Neuronal stem cell (in vitro differentiated cells): Measurements from ENCODE around the gene P2RX7.

Source experiments
- DNase-seq: peaks from one replicate; pipeline ENCODE4 v3.0.0-alpha.2; 2013; ENCODE audit warnings: low spot score
- H2AFZ ChIP-seq: one replicate; pipeline ENCODE4 v1.6.1; 2013; ENCODE audit warnings: mild to moderate bottlenecking, low read length, inconsistent platforms
- H2AK5ac ChIP-seq: 2 replicates; pipeline ENCODE4 v1.6.1; 2013; ENCODE audit warnings: low read depth, mild to moderate bottlenecking, inconsistent platforms, low read length, moderate library complexity, mixed read lengths
- H2BK120ac ChIP-seq: 2 replicates; pipeline ENCODE4 v1.6.1; 2013; ENCODE audit warnings: low read depth, mild to moderate bottlenecking, inconsistent platforms, low read length, moderate library complexity, mixed read lengths
- H2BK12ac ChIP-seq: one replicate; pipeline ENCODE4 v1.6.1; 2013; ENCODE audit warnings: low read length, inconsistent platforms
- H2BK15ac ChIP-seq: 2 replicates; pipeline ENCODE4 v1.6.1; 2013; ENCODE audit warnings: mild to moderate bottlenecking, low read length, inconsistent platforms, mixed read lengths
- H2BK5ac ChIP-seq: one replicate; pipeline ENCODE4 v1.6.1; 2013; ENCODE audit warnings: inconsistent platforms, mild to moderate bottlenecking, low read length, moderate library complexity
- H3K14ac ChIP-seq: one replicate; pipeline ENCODE4 v1.6.1; 2013; ENCODE audit warnings: low read length, inconsistent platforms
- H3K18ac ChIP-seq: 2 replicates; pipeline ENCODE4 v1.6.1; 2013; ENCODE audit warnings: low read length, inconsistent platforms
- H3K23ac ChIP-seq: 2 replicates; pipeline ENCODE4 v1.6.1; 2013; ENCODE audit warnings: low read depth, mild to moderate bottlenecking, mixed read lengths, low read length, inconsistent platforms; ENCODE audit not compliant: poor library complexity
- H3K27ac ChIP-seq: replicated peaks from 3 replicates; pipeline ENCODE4 v1.5.1; 2013; ENCODE audit warnings: low read length, inconsistent platforms
- H3K27me3 ChIP-seq, 3 experiments: 2 replicates each; pipeline ENCODE4 v1.6.1; 2013; ENCODE audit warnings: low read length in 3 of 3, mild to moderate bottlenecking in 2 of 3, inconsistent platforms in 1 of 3, low read depth in 1 of 3, mixed read lengths in 1 of 3, moderate library complexity in 1 of 3; ENCODE audit not compliant: control insufficient read depth in 3 of 3, insufficient read depth in 3 of 3
- H3K36me3 ChIP-seq, 2 donors: replicated peaks in 1 of 2; 2 replicates each; pipeline ENCODE4 v1.6.1; 2013; ENCODE audit warnings: low read length in 2 of 2; ENCODE audit not compliant: control insufficient read depth in 2 of 2, insufficient read depth in 2 of 2
- H3K4ac ChIP-seq: 2 replicates; pipeline ENCODE4 v1.6.1; 2013; ENCODE audit warnings: inconsistent platforms, mild to moderate bottlenecking, low read length, moderate library complexity
- H3K4me1 ChIP-seq, 2 donors: 1 replicate in 1 of 2; 2 replicates in 1 of 2; pipeline ENCODE4 v1.6.1; 2013; ENCODE audit warnings: low read length in 2 of 2, low read depth in 1 of 2; ENCODE audit not compliant: control insufficient read depth in 2 of 2, insufficient read depth in 1 of 2
- H3K4me2 ChIP-seq: one replicate; pipeline ENCODE4 v1.6.1; 2013; ENCODE audit warnings: mild to moderate bottlenecking, low read length, inconsistent platforms; ENCODE audit not compliant: insufficient read depth, poor library complexity, severe bottlenecking
- H3K4me3 ChIP-seq, 2 donors: 2 replicates each; pipeline ENCODE4 v1.5.1; 2013; ENCODE audit warnings: low read length in 2 of 2, mild to moderate bottlenecking in 2 of 2, inconsistent platforms in 1 of 2, moderate library complexity in 1 of 2
- H3K79me1 ChIP-seq: one replicate; pipeline ENCODE4 v1.6.1; 2013; ENCODE audit warnings: low read depth, mild to moderate bottlenecking, inconsistent platforms, low read length, moderate library complexity
- H3K9ac ChIP-seq: one replicate; pipeline ENCODE4 v1.6.1; 2013; ENCODE audit warnings: mild to moderate bottlenecking, low read depth, low read length, inconsistent platforms; ENCODE audit not compliant: poor library complexity
- H3K9me3 ChIP-seq, 2 donors: replicated peaks in 1 of 2; 2 replicates each; pipeline versions ENCODE3 to v1.6.1; 2013; ENCODE audit warnings: low read length in 2 of 2, mild to moderate bottlenecking in 2 of 2, inconsistent platforms in 1 of 2, low read depth in 1 of 2, mixed read lengths in 1 of 2, moderate library complexity in 1 of 2; ENCODE audit not compliant: control insufficient read depth in 2 of 2, insufficient read depth in 1 of 2
- H4K8ac ChIP-seq: one replicate; pipeline ENCODE4 v1.6.1; 2013; ENCODE audit warnings: low read depth, mild to moderate bottlenecking, inconsistent platforms, low read length, moderate library complexity
- H4K91ac ChIP-seq: one replicate; pipeline ENCODE4 v1.6.1; 2013; ENCODE audit warnings: low read length, low read depth, mild to moderate bottlenecking, inconsistent platforms; ENCODE audit not compliant: poor library complexity
- WGBS, 2 donors: extraction: QIAGEN DNeasy Blood & Tissue Kit; methylation state at CpG; one replicate each; pipeline ENCODE4 v1.1.7; 2013; ENCODE audit warnings: missing lambda C conversion rate in 2 of 2, mixed read lengths in 1 of 2; ENCODE audit not compliant: insufficient read length in 2 of 2, insufficient replicate concordance in 1 of 2; ENCODE audit errors: extremely low coverage in 2 of 2; 5-methylcytosine and 5-hydroxymethylcytosine counted together

The P2RX7 gene

DNA sequence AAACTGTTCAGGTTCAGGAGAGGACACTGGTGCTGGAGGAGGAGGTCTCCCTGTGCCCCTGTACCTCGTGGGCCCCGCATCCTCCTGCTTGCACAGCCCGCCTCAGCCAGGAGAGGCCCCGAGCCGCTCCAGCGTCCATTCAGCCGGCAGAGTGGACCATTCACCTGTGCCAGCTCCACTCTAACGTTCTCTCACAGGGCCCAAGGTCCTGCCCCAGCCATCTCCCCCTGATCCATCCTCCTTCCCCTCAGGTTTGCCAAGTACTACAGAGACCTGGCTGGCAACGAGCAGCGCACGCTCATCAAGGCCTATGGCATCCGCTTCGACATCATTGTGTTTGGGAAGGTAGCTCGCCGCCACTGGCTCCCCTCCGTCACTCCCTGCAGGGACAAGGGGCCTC is 99.5 kb downstream of the P2RX7 start:
- H3K14ac ChIP-seq = no peak overlapping the region
- no peak overlapping the region for H2AK5ac ChIP-seq
- no peak overlapping the region for H2BK12ac ChIP-seq
- no peaks in the 10 kb centered on the region for H3K4me1 ChIP-seq
- H3K18ac ChIP-seq = no peak overlapping the region
- no peak overlapping the region for H2BK5ac ChIP-seq
- peak overlapping the region; percentile 54 for H3K9ac ChIP-seq
- no peak overlapping the region for H3K4me3 ChIP-seq
- no CpG with 5 or more reads among the region's 16 CpGs for WGBS, 2 donors
- no peaks in the 10 kb centered on the region for H3K79me1 ChIP-seq
- no peaks in the 10 kb centered on the region for H3K27me3 ChIP-seq
- no peaks in the 10 kb centered on the region for H3K9me3 ChIP-seq
- H3K27ac ChIP-seq = no peak overlapping the region
- no peak overlapping the region for H2BK120ac ChIP-seq
- H2AFZ ChIP-seq = no peak overlapping the region
- no peak overlapping the region for H4K8ac ChIP-seq
- H3K23ac ChIP-seq = peak overlapping the region; percentile 52
- no peak for DNase-seq
- no peak overlapping the region for H4K91ac ChIP-seq
- H3K4me2 ChIP-seq = no peak overlapping the region
- H2BK15ac ChIP-seq = no peak overlapping the region
- H3K36me3 ChIP-seq = peaks cover 3 to 32% of the 10 kb centered on the region in 2 donors
- no peak overlapping the region for H3K4ac ChIP-seq

GRCh38 chr12:121232977-121233627 is 100.4 kb downstream of the P2RX7 start:
- no peaks in the 10 kb centered on the region for H3K79me1 ChIP-seq
- no peak overlapping the region for H3K4ac ChIP-seq
- peaks cover 0 to 3% of the 10 kb centered on the region in 2 donors for H3K4me1 ChIP-seq
- no peaks in the 10 kb centered on the region for H3K27me3 ChIP-seq
- H2BK12ac ChIP-seq = no peak overlapping the region
- no peak overlapping the region for H3K18ac ChIP-seq
- no peak overlapping the region for H2BK120ac ChIP-seq
- H2AFZ ChIP-seq = no peak overlapping the region
- no peak overlapping the region for H2AK5ac ChIP-seq
- H4K91ac ChIP-seq = no peak overlapping the region
- H2BK5ac ChIP-seq = peak overlapping the region; percentile 10
- no peak overlapping the region for H4K8ac ChIP-seq
- no peak overlapping the region for H3K4me2 ChIP-seq
- no peak overlapping the region for H3K27ac ChIP-seq
- H3K23ac ChIP-seq = no peak overlapping the region
- no peak overlapping the region for H3K9ac ChIP-seq
- no peak overlapping the region for H3K4me3 ChIP-seq
- no CpG with 5 or more reads among the region's 14 CpGs for WGBS, 2 donors
- H3K9me3 ChIP-seq = no peaks in the 10 kb centered on the region
- no peak overlapping the region for H3K14ac ChIP-seq
- no peak overlapping the region for H2BK15ac ChIP-seq
- peaks cover 6 to 41% of the 10 kb centered on the region in 2 donors for H3K36me3 ChIP-seq
- DNase-seq = no peak

DNA sequence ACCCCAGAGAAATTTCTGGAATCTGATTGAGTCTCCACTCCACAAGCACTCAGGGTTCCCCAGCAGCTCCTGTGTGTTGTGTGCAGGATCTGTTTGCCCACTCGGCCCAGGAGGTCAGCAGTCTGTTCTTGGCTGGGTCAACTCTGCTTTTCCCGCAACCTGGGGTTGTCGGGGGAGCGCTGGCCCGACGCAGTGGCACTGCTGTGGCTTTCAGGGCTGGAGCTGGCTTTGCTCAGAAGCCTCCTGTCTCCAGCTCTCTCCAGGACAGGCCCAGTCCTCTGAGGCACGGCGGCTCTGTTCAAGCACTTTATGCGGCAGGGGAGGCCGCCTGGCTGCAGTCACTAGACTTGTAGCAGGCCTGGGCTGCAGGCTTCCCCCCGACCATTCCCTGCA is 100.9 kb downstream of the P2RX7 start:
- Histone ChIP-seq H4K8ac (no peak overlapping the region), H3K4me2 (no peak overlapping the region), H3K9ac (no peak overlapping the region), H3K23ac (peak overlapping the region; percentile 82), H2BK120ac (no peak overlapping the region), H3K4ac (peak overlapping the region; percentile 44), H2BK5ac (peak overlapping the region; percentile 10), H4K91ac (no peak overlapping the region), H2BK15ac (no peak overlapping the region), H3K14ac (no peak overlapping the region), H3K27ac (no peak overlapping the region), H3K18ac (peak overlapping the region; percentile 71), H3K4me3 (no peak overlapping the region), H3K36me3 (peaks cover 6 to 40% of the 10 kb centered on the region in 2 donors), H3K9me3 (no peaks in the 10 kb centered on the region), H3K79me1 (no peaks in the 10 kb centered on the region), H2AK5ac (no peak overlapping the region), H3K27me3 (no peaks in the 10 kb centered on the region), H2BK12ac (no peak overlapping the region), H3K4me1 (peaks cover under 1 to 8% of the 10 kb centered on the region in 2 donors), H2AFZ (no peak overlapping the region)
- no peak for DNase-seq
- WGBS, 2 donors = no CpG with 5 or more reads among the region's 11 CpGs

- H3K4ac ChIP-seq = no peak overlapping the region
- H4K91ac ChIP-seq = no peak overlapping the region
- no peaks in the 10 kb centered on the region for H3K9me3 ChIP-seq
- no peak for DNase-seq
- H3K27ac ChIP-seq = no peak overlapping the region
- H2AFZ ChIP-seq = no peak overlapping the region
- H3K79me1 ChIP-seq = no peaks in the 10 kb centered on the region
- no peak overlapping the region for H3K23ac ChIP-seq
- no CpG with 5 or more reads among the region's 9 CpGs for WGBS, 2 donors
- no peak overlapping the region for H2AK5ac ChIP-seq
- H3K4me1 ChIP-seq = peaks cover 10 to 18% of the 10 kb centered on the region in 2 donors
- H3K14ac ChIP-seq = no peak overlapping the region
- no peaks in the 10 kb centered on the region for H3K27me3 ChIP-seq
- no peak overlapping the region for H3K18ac ChIP-seq
- H2BK15ac ChIP-seq = no peak overlapping the region
- H2BK120ac ChIP-seq = no peak overlapping the region
- H3K9ac ChIP-seq = no peak overlapping the region
- H2BK5ac ChIP-seq = no peak overlapping the region
- no peak overlapping the region for H3K4me2 ChIP-seq
- no peak overlapping the region for H3K4me3 ChIP-seq
- no peak overlapping the region for H2BK12ac ChIP-seq
- no peak overlapping the region for H4K8ac ChIP-seq
- H3K36me3 ChIP-seq = peaks cover 10 to 47% of the 10 kb centered on the region in 2 donors
Measured at GRCh38 chr12:121236776-121237175, 104.1 kb downstream of the P2RX7 start.
